GM19240 (cell line): ENCODE results near the gene SMG1.
"Not testable (repeated sequence)": the region's sequence is repeated elsewhere in the genome, so short reads cannot be mapped to it uniquely, and the experiment has no call there.

Experiments used
- DNase-seq: peaks from one replicate; pipeline ENCODE4 v3.0.0; 2011; ENCODE audit warnings: low spot score; ENCODE audit not compliant: insufficient read length

The SMG1 gene

GRCh38 chr16:18770336-18770962 lies 155.8 kb downstream of the SMG1 start:
- not testable (repeated sequence) for DNase-seq

- DNase-seq: not testable (repeated sequence)
Observed at GRCh38 chr16:18767217-18767616, 159.0 kb downstream of the SMG1 start.

DNA sequence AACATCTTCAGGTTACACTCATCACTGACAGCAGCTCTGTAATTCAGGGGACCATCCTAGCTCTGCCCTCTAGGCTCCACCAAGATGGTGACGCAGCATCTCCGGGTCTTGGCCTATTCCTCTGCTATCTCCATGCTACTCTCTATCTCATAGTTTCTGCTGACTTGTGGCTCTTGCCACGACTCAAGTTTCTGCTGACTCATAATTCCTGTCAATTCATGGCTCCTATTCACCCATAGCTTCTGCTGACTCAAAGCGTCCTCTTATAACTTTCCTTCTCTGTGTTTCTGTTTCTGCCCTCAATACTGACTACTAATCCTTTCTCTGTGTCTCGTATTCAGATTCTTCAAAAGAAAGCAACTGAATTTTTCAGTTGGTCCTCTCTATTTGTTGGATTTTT lies 163.5 kb downstream of the SMG1 start:
- DNase-seq: not testable (repeated sequence)

GRCh38 chr16:18759598-18760520 lies 166.3 kb downstream of the SMG1 start:
- not testable (repeated sequence) for DNase-seq

DNA sequence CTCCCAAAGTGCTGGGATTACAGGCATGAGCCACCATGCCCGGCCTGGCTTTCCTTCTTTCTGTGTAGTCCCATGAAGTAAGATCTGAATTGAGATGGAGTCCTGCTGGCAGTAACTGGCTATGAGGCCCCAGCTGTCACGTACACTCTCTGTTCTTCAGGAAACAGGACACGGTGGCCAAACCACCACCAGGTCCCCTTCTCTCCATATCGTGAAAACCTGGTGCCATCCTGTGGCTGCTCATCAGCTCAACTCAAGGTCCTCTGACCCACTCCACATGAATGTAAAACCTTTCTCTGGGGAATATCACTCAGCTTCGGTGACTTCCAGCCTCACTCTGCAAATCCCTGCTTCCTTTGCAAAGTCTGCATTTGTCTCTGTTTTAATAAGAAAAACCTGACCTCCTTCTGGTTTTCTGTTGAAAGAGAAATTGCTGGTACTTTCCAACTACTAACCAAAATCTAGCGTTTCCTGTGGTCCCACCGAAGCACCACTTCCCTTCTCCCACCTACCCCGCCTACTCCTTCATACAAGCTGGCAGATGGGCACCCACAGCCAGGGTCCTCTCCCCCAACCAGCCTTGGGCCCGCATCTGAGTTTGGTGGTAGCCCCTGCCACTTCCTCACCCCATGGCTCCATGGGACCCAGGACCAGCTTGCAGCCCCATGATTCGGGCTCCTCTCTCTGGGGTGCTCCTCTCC lies 168.1 kb downstream of the SMG1 start:
- not testable (repeated sequence) for DNase-seq

- DNase-seq: not testable (repeated sequence)
Observed at GRCh38 chr16:18756639-18757038, 169.6 kb downstream of the SMG1 start.
